NCI-H1436 (cell line): ENCODE measurements around the gene NUDT3.
"Not testable (repeated sequence)": the region's sequence is repeated elsewhere in the genome, so short reads cannot be mapped to it uniquely, and the experiment has no call there.

Source experiments
- DNase-seq: peaks from one replicate; lab custom pipeline; 2025; lab: John Stamatoyannopoulos, UW

The NUDT3 gene

DNA sequence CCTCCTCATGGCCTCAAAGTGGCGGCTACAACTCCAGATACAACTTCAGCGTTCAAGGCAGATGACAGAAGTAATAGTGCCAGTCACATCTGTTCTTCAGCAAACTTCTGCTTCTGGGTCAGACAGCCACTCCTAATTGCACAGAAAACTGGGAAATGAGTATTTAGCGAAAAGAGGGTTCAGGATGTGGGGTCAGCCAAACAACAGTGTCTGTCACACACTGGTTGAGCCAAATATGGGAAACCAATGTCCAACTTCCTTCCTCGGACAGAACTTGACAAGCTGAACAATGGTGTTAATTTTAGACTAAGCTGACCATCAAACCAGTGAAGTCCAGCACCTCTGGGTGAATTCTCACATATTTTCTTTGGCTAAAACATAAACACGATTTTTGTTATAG is 22.1 kb downstream of the NUDT3 start:
- no peak for DNase-seq

DNA sequence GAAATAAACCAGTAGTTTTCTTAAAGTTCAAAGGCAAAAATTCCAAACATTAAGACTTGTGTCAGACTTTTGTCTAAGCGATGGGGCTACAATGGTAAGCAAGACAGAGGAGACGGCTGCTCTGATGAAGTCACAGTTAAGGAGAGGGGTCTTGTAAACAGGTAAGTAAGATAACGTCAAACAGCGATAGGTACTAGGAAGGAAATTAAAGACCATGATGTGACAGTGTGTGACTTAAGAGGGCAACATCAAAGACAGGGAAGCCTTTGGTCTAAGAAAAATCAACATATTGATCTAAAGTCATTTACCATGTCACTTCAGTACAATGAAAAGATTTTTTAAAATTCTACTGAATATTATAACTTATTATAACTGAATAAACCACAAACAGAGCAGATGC is 23.1 kb downstream of the NUDT3 start:
- no peak for DNase-seq

GRCh38 chr6:34366639-34366921 is 25.9 kb downstream of the NUDT3 start:
- DNase-seq, result no peak

- not testable (repeated sequence) for DNase-seq
Measured at GRCh38 chr6:34365781-34366638, 26.5 kb downstream of the NUDT3 start.

- not testable (repeated sequence) for DNase-seq
Measured at GRCh38 chr6:34363681-34364075, 28.8 kb downstream of the NUDT3 start.

GRCh38 chr6:34362909-34363680 is 29.4 kb downstream of the NUDT3 start:
- no peak for DNase-seq

GRCh38 chr6:34362176-34362575 is 30.3 kb downstream of the NUDT3 start:
- DNase-seq, result no peak

GRCh38 chr6:34360556-34360955 is 31.9 kb downstream of the NUDT3 start:
- DNase-seq, result no peak

- DNase-seq, result no peak
Measured at GRCh38 chr6:34359418-34360158, 32.9 kb downstream of the NUDT3 start.

- no peak for DNase-seq
Measured at GRCh38 chr6:34358389-34358905, 34.0 kb downstream of the NUDT3 start.

DNA sequence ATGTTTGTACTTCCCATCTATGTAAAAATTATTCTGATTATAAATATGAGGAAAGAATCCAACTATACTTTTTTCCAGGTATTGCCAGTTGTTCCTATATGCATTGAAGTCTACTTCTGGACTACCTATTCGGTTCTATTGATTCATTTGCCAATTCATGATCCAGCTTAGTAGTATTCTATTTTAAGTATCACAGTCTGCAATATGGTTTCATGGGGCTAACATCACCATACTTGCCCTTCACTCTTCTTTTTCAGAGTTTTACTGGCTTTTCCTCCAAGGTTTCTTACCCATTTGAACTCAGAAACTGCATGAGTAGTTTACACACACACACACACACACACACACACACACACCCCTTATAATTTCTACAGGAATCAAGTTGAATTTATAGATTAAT is 34.5 kb downstream of the NUDT3 start:
- DNase-seq, result no peak

DNA sequence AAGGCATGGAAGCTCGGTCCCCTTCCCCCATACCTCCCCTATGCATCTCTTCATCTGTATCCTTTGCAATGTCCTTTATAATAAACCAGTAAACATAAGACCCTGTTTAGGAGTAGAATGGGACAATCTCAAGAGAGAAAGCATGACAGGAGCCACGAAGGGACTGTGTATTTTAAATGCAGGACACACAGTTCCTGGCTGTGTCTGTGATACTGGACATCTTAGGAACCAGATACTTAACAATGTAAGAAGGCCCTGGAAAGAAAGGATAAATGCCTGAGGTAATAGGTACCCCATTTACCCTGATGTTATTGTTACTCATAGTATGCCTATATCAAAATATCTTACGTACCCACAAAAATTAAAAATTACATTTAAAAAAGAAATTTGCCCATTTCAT is 36.6 kb downstream of the NUDT3 start:
- no peak for DNase-seq

GRCh38 chr6:34354230-34354629 is 38.2 kb downstream of the NUDT3 start:
- DNase-seq, result not testable (repeated sequence)

DNA sequence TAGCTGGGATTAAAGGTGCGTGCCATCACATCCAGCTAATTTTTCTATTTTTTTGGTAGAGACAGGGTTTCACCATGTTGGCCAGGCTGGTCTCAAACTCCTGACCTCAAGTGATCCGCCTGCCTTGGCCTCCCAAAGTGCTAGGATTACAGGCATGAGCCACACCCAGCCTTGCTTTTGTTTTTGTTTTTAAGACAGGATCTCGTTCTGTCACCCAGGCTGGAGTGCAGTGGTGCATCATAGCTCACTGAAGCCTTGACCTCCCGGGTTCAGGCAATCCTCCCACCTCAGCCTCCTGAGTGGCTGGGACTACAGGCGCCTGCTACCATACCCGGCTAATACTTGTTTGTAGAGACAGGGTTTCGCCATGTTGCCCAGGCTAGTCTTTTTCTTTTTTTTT is 38.9 kb downstream of the NUDT3 start:
- not testable (repeated sequence) for DNase-seq

GRCh38 chr6:34352305-34352937 is 40.0 kb downstream of the NUDT3 start:
- no peak for DNase-seq

DNA sequence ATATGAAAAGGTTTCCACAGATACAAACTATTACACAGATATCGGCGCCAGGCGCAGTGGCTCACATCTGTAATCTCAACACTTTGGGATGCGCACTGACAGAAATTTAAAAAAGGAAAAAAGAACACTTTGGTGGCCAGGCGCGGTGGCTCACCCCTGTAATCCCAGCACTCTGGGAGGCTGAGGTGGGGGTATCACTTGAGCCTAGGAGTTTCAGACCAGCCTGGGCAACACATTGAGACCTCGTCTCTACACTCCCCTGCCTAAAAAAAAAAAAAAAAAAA is 41.6 kb downstream of the NUDT3 start:
- no peak for DNase-seq

DNA sequence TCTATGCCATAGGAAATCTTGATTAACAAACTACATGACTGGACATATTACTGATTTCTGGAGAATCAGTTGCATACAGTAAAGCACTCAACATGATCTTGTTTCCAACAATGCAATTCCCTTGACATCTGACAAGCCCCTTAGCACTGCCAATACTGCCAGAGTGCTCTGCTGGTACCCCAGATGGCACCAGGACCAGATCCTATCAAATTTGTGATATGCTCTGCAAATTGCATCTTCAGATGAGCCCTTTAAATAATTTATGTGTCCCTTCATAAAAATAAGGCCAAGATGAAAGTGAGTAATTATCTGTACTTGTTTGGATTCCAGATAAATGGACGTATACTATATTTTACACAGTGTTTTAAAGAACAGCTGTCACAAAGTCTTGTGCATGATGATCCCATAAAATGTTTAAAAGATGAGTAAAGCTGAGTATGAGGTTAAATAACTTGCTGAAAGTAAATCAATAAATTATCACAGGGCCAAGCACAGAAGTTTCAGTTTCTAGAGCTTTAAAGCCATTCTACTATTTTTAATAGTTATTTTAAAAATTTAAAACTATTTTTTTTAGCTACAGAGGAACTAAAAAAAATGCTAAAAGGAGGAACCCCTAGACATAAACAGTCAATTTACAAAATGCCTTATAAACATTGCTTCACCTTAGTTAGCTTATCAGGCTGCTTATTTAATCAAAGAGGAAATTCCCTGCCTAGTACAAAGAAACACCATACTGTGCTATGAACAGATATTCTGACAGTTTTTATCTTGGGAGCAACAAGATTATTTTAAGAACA is 42.1 kb downstream of the NUDT3 start:
- no peak for DNase-seq

- DNase-seq, result no peak
Measured at GRCh38 chr6:34349211-34349610, 43.3 kb downstream of the NUDT3 start.

- DNase-seq, result no peak
Measured at GRCh38 chr6:34347303-34347702, 45.2 kb downstream of the NUDT3 start.

- no peak for DNase-seq
Measured at GRCh38 chr6:34346175-34347119, 46.0 kb downstream of the NUDT3 start.
